Transverse colon (tissue), 4 donors: Measurements from ENCODE around the gene ZNF521. TPM values are rescaled to one million over a fixed set of nuclear protein-coding genes. Genes with fewer than 3 reads are reported as not detected.

Experiments used
- DNase-seq: peaks from one replicate; pipeline ENCODE4 v3.0.0-alpha.2; 2019
- H3K27ac ChIP-seq, 4 donors: fragments of 200-600 bp; sonication (generic); 2 replicates each; pipeline ENCODE4 v1.5.1; 2016 to 2018; ENCODE audit warnings: inconsistent platforms in 4 of 4
- H3K27me3 ChIP-seq: fragments of 200-600 bp; sonication (generic); 2 replicates; pipeline ENCODE4 v1.5.1; 2017; ENCODE audit warnings: inconsistent platforms
- H3K36me3 ChIP-seq, 4 donors: fragments of 200-600 bp; sonication (generic); 2 replicates each; pipeline ENCODE4 v1.5.1; 2017 to 2019; ENCODE audit warnings: inconsistent platforms in 4 of 4
- H3K4me1 ChIP-seq, 4 donors: fragments of 200-600 bp; sonication (generic); 2 replicates each; pipeline ENCODE4 v1.5.1; 2017 to 2020; ENCODE audit warnings: inconsistent platforms in 4 of 4
- H3K4me3 ChIP-seq, 4 donors: fragments of 200-600 bp; sonication (generic); 1 replicate in 1 of 4; 2 replicates in 3 of 4; pipeline versions ENCODE4 v1.5.1 to v1.6.1; 2017 to 2019; ENCODE audit warnings: inconsistent platforms in 4 of 4
- H3K9me3 ChIP-seq, 2 donors: fragments of 200-600 bp; sonication (generic); 2 replicates each; pipeline ENCODE4 v1.5.1; 2017 to 2019; ENCODE audit warnings: inconsistent platforms in 2 of 2
- EP300 ChIP-seq: sonication (generic); formaldehyde crosslinking; IDR thresholded peaks from one replicate; pipeline ENCODE4 v1.6.1; 2017; ENCODE audit warnings: antibody characterized with exemption, low read depth
- POLR2A ChIP-seq: fragments of 450-650 bp; IDR thresholded peaks from one replicate; pipeline ENCODE4 v1.6.1; 2016; ENCODE audit warnings: antibody characterized with exemption, mild to moderate bottlenecking, moderate library complexity
- POLR2AphosphoS5 ChIP-seq, 3 donors: sonication (generic); formaldehyde crosslinking; IDR thresholded peaks; one replicate each; pipeline ENCODE4 v1.6.1; 2016; ENCODE audit warnings: antibody characterized with exemption in 3 of 3
- WGBS, 2 donors: methylation state at CpG; one replicate each; pipeline ENCODE4 v1.1.5; 2018; ENCODE audit warnings: low coverage in 1 of 2; 5-methylcytosine and 5-hydroxymethylcytosine counted together
- in situ Hi-C, 4 donors: fragments of 200-750 bp; cut with MboI; loops; one replicate each; pipeline versions ENCODE4 v1.15.0 to v1.15.1; 2017; ENCODE audit warnings: low sequenced_read_pairs in 3 of 4, low pct_ligation_motif_present in 1 of 4, low pct_unique_long_range_greater_than_20kb in 1 of 4
- intact Hi-C: fragments of 100-400 bp; cut with DNase I; formaldehyde crosslinking; loops from one replicate; pipeline ENCODE4 v1.15.1; 2023; ENCODE audit warnings: low total_unique reads
- total RNA-seq, 4 donors: library from RNA; depleted of rRNA; stranded (reverse); fragments of >200 nt; gene quantifications; one replicate each; pipeline ENCODE4 v1.1.0, GENCODE V29; 2016
- TF ChIP-seq, protein P1 (sequence below), 5 experiments: fragments of 200-600 bp in 3 of 5; fragments of 450-650 bp in 2 of 5; sonication (generic) in 3 of 5; IDR thresholded peaks; 1 replicate in 2 of 5; 2 replicates in 3 of 5; pipeline ENCODE4 v1.5.1; 2016 to 2017; ENCODE audit warnings: antibody characterized with exemption in 5 of 5, inconsistent platforms in 3 of 5, mild to moderate bottlenecking in 2 of 5, moderate library complexity in 1 of 5

The ZNF521 gene
- total RNA-seq, 4 donors from 2014 or later, result 6.4 to 29.5 (median 9.0) TPM

DNA sequence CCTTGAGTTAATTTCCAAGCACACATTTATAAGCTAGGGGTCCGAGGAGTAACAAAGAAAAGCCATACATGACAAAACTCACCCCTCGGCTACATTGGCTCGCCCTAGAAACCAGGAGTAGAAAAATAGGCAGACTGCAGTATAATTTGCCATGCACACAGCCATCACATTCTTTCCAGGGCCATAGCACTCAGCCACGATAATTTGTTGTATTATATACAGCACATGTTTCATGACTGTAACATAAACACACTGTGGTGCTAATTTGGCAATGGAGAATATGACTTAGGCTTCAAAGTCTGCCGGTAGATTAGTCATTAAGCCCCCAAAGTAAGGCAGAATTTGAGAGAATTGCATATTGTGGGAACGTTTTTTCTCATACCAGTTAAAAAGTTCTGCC is 254.9 kb downstream of the ZNF521 start:
- Histone ChIP-seq H3K9me3 (no peaks in the 10 kb centered on the region), H3K27me3 (no peaks in the 10 kb centered on the region), H3K4me1 (peaks cover 0 to 10% (median 0%) of the 10 kb centered on the region in 4 donors), H3K4me3 (no peak overlapping the region), H3K36me3 (no peaks in the 10 kb centered on the region), H3K27ac (no peak overlapping the region)
- in situ Hi-C loops (loop anchor here in 1 of 4 donors (25.0 kb wide), 1 partner anchor 110 kb away; no protein-coding TSS in a partner anchor), intact Hi-C loops (no loop called here)
- TF ChIP-seq POLR2A (no peak), POLR2AphosphoS5 (IDR thresholded peaks at IDR 0.05) (no peak), EP300 (no peak)
- TF ChIP-seq, protein P1, sequence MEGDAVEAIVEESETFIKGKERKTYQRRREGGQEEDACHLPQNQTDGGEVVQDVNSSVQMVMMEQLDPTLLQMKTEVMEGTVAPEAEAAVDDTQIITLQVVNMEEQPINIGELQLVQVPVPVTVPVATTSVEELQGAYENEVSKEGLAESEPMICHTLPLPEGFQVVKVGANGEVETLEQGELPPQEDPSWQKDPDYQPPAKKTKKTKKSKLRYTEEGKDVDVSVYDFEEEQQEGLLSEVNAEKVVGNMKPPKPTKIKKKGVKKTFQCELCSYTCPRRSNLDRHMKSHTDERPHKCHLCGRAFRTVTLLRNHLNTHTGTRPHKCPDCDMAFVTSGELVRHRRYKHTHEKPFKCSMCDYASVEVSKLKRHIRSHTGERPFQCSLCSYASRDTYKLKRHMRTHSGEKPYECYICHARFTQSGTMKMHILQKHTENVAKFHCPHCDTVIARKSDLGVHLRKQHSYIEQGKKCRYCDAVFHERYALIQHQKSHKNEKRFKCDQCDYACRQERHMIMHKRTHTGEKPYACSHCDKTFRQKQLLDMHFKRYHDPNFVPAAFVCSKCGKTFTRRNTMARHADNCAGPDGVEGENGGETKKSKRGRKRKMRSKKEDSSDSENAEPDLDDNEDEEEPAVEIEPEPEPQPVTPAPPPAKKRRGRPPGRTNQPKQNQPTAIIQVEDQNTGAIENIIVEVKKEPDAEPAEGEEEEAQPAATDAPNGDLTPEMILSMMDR (IDR thresholded peaks at IDR 0.05), result no peak
- DNase-seq, result no peak
- WGBS, 2 donors, result 61 to 67% methylated on average over 4 to 6 of the region's 6 CpGs

DNA sequence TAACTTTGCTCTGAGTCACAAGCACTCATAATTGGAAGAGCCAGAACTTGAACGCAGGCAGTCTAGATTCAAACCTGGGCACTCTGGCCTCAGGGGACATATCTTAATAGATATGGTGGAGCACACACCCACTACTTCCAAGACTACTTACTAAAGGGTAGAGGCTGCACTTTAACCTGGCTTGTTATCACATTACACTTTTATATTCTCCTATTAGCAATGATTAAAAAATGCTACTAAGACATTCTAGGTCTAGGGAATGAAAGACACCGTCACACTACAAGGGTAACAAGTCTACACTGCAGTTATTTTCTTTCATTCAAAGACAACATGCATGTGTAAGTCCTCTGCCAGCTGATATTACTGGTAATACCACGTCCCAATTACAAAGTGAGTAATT is 258.8 kb downstream of the ZNF521 start:
- WGBS, 2 donors, result 69 to 76% methylated on average over 3 of the region's 3 CpGs

DNA sequence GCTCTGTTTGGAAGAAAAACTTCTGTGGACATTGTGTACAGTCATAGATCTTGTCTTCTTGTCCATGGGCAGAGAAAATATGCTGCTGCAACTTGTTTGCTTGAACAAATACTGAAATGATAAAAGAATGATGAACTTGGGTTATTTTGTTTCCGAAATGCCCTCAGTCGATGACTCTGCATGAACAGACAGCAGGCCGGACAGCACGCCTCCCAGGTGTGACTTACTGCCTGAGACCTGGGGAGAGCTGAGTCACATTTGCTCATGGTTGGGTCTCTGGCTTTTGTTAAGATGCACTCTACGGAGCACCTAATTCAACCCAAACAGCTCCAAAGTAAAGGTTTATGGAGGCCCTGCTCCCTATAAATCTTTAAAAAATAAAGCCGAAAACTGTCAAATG is 262.5 kb downstream of the ZNF521 start:
- in situ Hi-C loops, result loop anchor here in 1 of 4 donors (25.0 kb wide), 1 partner anchor 102 kb away; no protein-coding TSS in a partner anchor
- intact Hi-C loops, result no loop called here

More for the DNA sequence above, 258.8 kb downstream of the ZNF521 start:
- Histone ChIP-seq H3K9me3 (no peaks in the 10 kb centered on the region), H3K27me3 (no peaks in the 10 kb centered on the region), H3K27ac (no peak overlapping the region), H3K4me3 (no peak overlapping the region), H3K36me3 (no peaks in the 10 kb centered on the region), H3K4me1 (no peaks in the 10 kb centered on the region)
- no peak for DNase-seq
- in situ Hi-C loops, result loop anchor here in 1 of 4 donors (25.0 kb wide), 1 partner anchor 106 kb away; no protein-coding TSS in a partner anchor
- TF ChIP-seq POLR2A, result no peak
- intact Hi-C loops, result no loop called here

DNA sequence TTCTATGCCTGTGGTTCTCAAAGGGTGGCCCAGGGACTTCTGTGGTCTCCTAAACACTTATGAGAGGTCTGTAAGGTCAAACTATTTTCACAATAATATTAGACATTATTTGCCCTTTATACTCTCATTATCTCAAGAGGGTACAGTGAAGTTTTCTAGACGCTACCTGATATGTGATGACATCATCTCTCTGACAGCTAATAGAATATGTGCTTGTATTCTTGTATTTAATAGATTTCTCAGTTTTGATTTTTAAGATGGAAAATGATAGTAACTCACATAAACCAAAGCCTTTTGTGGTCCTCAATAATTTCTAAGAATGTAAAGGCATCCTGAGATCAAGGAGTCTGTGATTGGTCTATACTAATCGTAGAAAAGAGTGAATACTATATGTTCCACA is 265.1 kb downstream of the ZNF521 start:
- Histone ChIP-seq H3K9me3 (no peaks in the 10 kb centered on the region), H3K27me3 (no peaks in the 10 kb centered on the region), H3K4me3 (no peak overlapping the region), H3K27ac (no peak overlapping the region), H3K4me1 (no peaks in the 10 kb centered on the region), H3K36me3 (no peaks in the 10 kb centered on the region)
- TF ChIP-seq POLR2A (no peak), EP300 (no peak)
- TF ChIP-seq, protein P1 (IDR thresholded peaks at IDR 0.05), result no peak
- no peak for DNase-seq
- intact Hi-C loops (no loop called here), in situ Hi-C loops (loop anchor here in 1 of 4 donors (25.0 kb wide), 1 partner anchor 100 kb away; no protein-coding TSS in a partner anchor)
- WGBS, 2 donors, result 87 to 96% methylated on average over 2 of the region's 2 CpGs

More for the DNA sequence above, 262.5 kb downstream of the ZNF521 start:
- no peak overlapping the region for H3K4me3 ChIP-seq
- no peaks in the 10 kb centered on the region for H3K9me3 ChIP-seq
- no peaks in the 10 kb centered on the region for H3K36me3 ChIP-seq
- 94 to 100% methylated on average over 2 to 6 of the region's 6 CpGs for WGBS, 2 donors
- H3K27ac ChIP-seq, result no peak overlapping the region
- H3K4me1 ChIP-seq, result no peaks in the 10 kb centered on the region
- DNase-seq, result no peak
- TF ChIP-seq EP300, result no peak
- TF ChIP-seq, protein P1 (IDR thresholded peaks at IDR 0.05), result no peak
- TF ChIP-seq POLR2A, result no peak
- no peak for TF ChIP-seq POLR2AphosphoS5 (IDR thresholded peaks at IDR 0.05)
- H3K27me3 ChIP-seq, result no peaks in the 10 kb centered on the region

DNA sequence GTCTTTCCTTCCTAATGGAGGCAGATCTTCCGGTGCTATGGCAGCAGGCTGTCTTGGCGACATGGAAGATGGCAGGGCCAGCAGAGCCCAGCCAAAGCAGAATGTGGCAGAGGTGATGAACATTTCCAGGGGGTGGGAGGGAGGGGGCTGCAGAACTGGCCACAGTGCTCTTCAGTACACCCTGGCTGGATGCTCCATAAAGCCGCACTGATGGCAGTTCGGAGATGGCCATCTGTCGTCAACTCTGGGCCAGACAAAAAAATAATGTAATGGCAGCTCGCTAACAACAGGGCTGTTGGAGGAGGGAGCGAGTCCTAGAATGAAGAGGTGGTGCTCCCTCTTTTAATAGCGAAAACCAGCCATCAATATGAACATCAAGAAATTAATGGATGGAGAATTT is 271.0 kb downstream of the ZNF521 start:
- DNase-seq, result no peak
- Histone ChIP-seq H3K9me3 (no peaks in the 10 kb centered on the region), H3K4me3 (no peak overlapping the region), H3K36me3 (no peaks in the 10 kb centered on the region), H3K27ac (no peak overlapping the region), H3K4me1 (peaks cover 0 to 9% (median 0%) of the 10 kb centered on the region in 4 donors), H3K27me3 (no peaks in the 10 kb centered on the region)
- no peak for TF ChIP-seq POLR2A
- TF ChIP-seq, protein P1 (IDR thresholded peaks at IDR 0.05), result no peak
- no peak for TF ChIP-seq EP300
- no peak for TF ChIP-seq POLR2AphosphoS5 (IDR thresholded peaks at IDR 0.05)
- intact Hi-C loops (no loop called here), in situ Hi-C loops (loop anchor here in 1 of 4 donors (25.0 kb wide), 1 partner anchor 94 kb away; no protein-coding TSS in a partner anchor)
- 90 to 100% methylated on average over 6 to 8 of the region's 8 CpGs for WGBS, 2 donors
